GM12878 (cell line): ENCODE data around the gene SCGB2B2. TPM values are rescaled to one million over a fixed set of nuclear protein-coding genes. Genes with fewer than 3 reads are reported as not detected.

ENCODE experiments used
- ATAC-seq: fragments of 200-7000 bp; cut with Tn5 transposase; 3 replicates; pipeline ENCODE4 v1.9.1; 2020; ENCODE audit warnings: mild to moderate bottlenecking, moderate library complexity
- BruUV-seq: library from RNA; stranded (reverse); fragments of 400-500 nt; replicated peaks from 2 replicates; lab custom pipeline; 2021; lab: Mats Ljungman, UMichigan
- CTCF ChIA-PET: fragments of 300-600 bp; sonication (Branson Sonifier 250); formaldehyde crosslinking; extraction: SDS; loops from one replicate; lab custom pipeline; 2021; ENCODE audit warnings: inconsistent platforms; lab: Yijun Ruan, JAX
- POLR2A ChIA-PET: fragments of 350-600 bp; formaldehyde crosslinking; extraction: SDS; loops from one replicate; lab custom pipeline; 2021; ENCODE audit warnings: inconsistent platforms; lab: Charles Lee
- RAD21 ChIA-PET: fragments of 300-600 bp; sonication (Branson Sonifier 250); formaldehyde crosslinking; loops from one replicate; lab custom pipeline; 2023; ENCODE audit warnings: antibody characterized with exemption; ENCODE audit not compliant: unreplicated experiment; lab: Charles Lee
- SMC1A ChIA-PET: fragments of 300-600 bp; sonication (Branson Sonifier 250); formaldehyde crosslinking; loops from one replicate; lab custom pipeline; 2023; ENCODE audit not compliant: unreplicated experiment, uncharacterized antibody; lab: Charles Lee
- DNase-seq: peaks from one replicate; pipeline ENCODE4 v3.0.0-alpha.2; 2011; ENCODE audit warnings: low read depth, low spot score
- FAIRE-seq: peaks from 3 replicates; lab custom pipeline; 2011; peaks lifted over from hg19 to GRCh38; lab: Jason Lieb, UNC
- H2AFZ ChIP-seq: 2 replicates; pipeline ENCODE4 v1.6.0; 2011; ENCODE audit warnings: low read depth, low read length, control low read depth; ENCODE audit not compliant: control insufficient read depth
- H3K27ac ChIP-seq: 2 replicates; pipeline ENCODE4 v1.5.1; 2011; ENCODE audit warnings: control low read depth; ENCODE audit not compliant: control insufficient read depth, insufficient read depth
- H3K27me3 ChIP-seq, 2 experiments: replicated peaks in 1 of 2; 2 replicates each; pipeline versions ENCODE4 v1.6.0 to v1.6.1; 2011; ENCODE audit warnings: low read length in 1 of 2; ENCODE audit not compliant: control insufficient read depth in 2 of 2, insufficient read depth in 2 of 2
- H3K36me3 ChIP-seq, 2 experiments: 2 replicates each; pipeline ENCODE4 v1.5.1; 2011; ENCODE audit warnings: low read length in 1 of 2; ENCODE audit not compliant: control insufficient read depth in 2 of 2, insufficient read depth in 2 of 2
- H3K4me1 ChIP-seq: 2 replicates; pipeline ENCODE4 v1.6.1; 2011; ENCODE audit warnings: mild to moderate bottlenecking, low read length, moderate library complexity, mixed read lengths; ENCODE audit not compliant: control insufficient read depth, insufficient read depth
- H3K4me2 ChIP-seq: 2 replicates; pipeline ENCODE4 v1.6.0; 2011; ENCODE audit warnings: control low read depth; ENCODE audit not compliant: control insufficient read depth, insufficient read depth
- H3K4me3 ChIP-seq: fragments of 200-600 bp; sonication (generic); 2 replicates; pipeline ENCODE4 v1.5.1; 2016
- H3K79me2 ChIP-seq: 2 replicates; pipeline ENCODE4 v1.6.0; 2011; ENCODE audit warnings: low read length; ENCODE audit not compliant: control insufficient read depth, insufficient read depth
- H3K9ac ChIP-seq: 2 replicates; pipeline ENCODE4 v1.8.0; 2011; ENCODE audit warnings: low read length, control low read depth, mixed read lengths; ENCODE audit not compliant: control insufficient read depth, insufficient read depth
- H3K9me3 ChIP-seq: replicated peaks from 3 replicates; pipeline ENCODE4 v1.5.1; 2011; ENCODE audit warnings: mild to moderate bottlenecking, low read length; ENCODE audit not compliant: control insufficient read depth, insufficient read depth
- H4K20me1 ChIP-seq: 2 replicates; pipeline ENCODE4 v1.6.0; 2011; ENCODE audit not compliant: control insufficient read depth, insufficient read depth
- CHD1 ChIP-seq: IDR thresholded peaks from 2 replicates; pipeline ENCODE4 v1.6.1; 2012; ENCODE audit warnings: low read depth, low read length, improper control_type of control experiment
- EGR1 ChIP-seq, 2 experiments: IDR thresholded peaks; 1 replicate in 1 of 2; 2 replicates in 1 of 2; pipeline ENCODE4 v1.6.1; 2011 to 2012; ENCODE audit warnings: low read depth in 2 of 2, low read length in 2 of 2, borderline replicate concordance in 1 of 2, mild to moderate bottlenecking in 1 of 2, moderate library complexity in 1 of 2
- FOXK2 ChIP-seq: fragments of 450-650 bp; IDR thresholded peaks from 2 replicates; pipeline ENCODE4 v1.6.1; 2017; ENCODE audit warnings: mild to moderate bottlenecking, moderate library complexity
- IKZF2 ChIP-seq, 2 experiments: fragments of 450-650 bp; IDR thresholded peaks; 2 replicates each; pipeline ENCODE4 v1.6.1; 2017; ENCODE audit warnings: mild to moderate bottlenecking in 2 of 2, moderate library complexity in 2 of 2
- IRF5 ChIP-seq: fragments of 450-650 bp; IDR thresholded peaks from 2 replicates; pipeline ENCODE4 v1.6.1; 2017; ENCODE audit warnings: borderline replicate concordance
- JUND ChIP-seq: IDR thresholded peaks from 2 replicates; pipeline ENCODE4 v1.6.1; 2012; ENCODE audit warnings: low read depth, mild to moderate bottlenecking, low read length, improper control_type of control experiment, moderate library complexity
- MEF2B ChIP-seq: fragments of 450-650 bp; IDR thresholded peaks from 2 replicates; pipeline ENCODE4 v1.6.1; 2018; ENCODE audit warnings: mild to moderate bottlenecking, moderate library complexity; ENCODE audit not compliant: partially characterized antibody, poor library complexity, severe bottlenecking
- MYB ChIP-seq: fragments of 150-350 bp; IDR thresholded peaks from 2 replicates; pipeline ENCODE4 v1.6.1; 2014; ENCODE audit warnings: mild to moderate bottlenecking, low read depth, low read length, borderline replicate concordance
- MYC ChIP-seq: IDR thresholded peaks from 2 replicates; pipeline ENCODE4 v1.6.1; 2011; ENCODE audit warnings: mild to moderate bottlenecking, low read length, moderate library complexity, inconsistent platforms; ENCODE audit not compliant: insufficient read depth, insufficient replicate concordance, insufficient read length, severe bottlenecking
- NFYA ChIP-seq: IDR thresholded peaks from 2 replicates; pipeline ENCODE4 v1.6.1; 2011; ENCODE audit warnings: low read depth, mild to moderate bottlenecking, low read length, improper control_type of control experiment, borderline replicate concordance
- PAX5 ChIP-seq: IDR thresholded peaks from 2 replicates; pipeline ENCODE4 v1.6.1; 2011; ENCODE audit warnings: low read depth, low read length, borderline replicate concordance
- PML ChIP-seq: IDR thresholded peaks from 2 replicates; pipeline ENCODE4 v1.6.1; 2012; ENCODE audit warnings: low read length, inconsistent platforms
- RUNX3 ChIP-seq: IDR thresholded peaks from 2 replicates; pipeline ENCODE4 v1.6.1; 2012; ENCODE audit warnings: low read length, inconsistent platforms
- ZNF687 ChIP-seq: fragments of 450-650 bp; IDR thresholded peaks from 2 replicates; pipeline ENCODE4 v1.6.1; 2017; ENCODE audit warnings: mild to moderate bottlenecking, moderate library complexity
- WGBS: methylation state at CpG from one replicate; pipeline ENCODE4 v1.1.6; 2016; ENCODE audit warnings: low lambda C conversion rate; ENCODE audit not compliant: insufficient replicate concordance, insufficient coverage; ENCODE audit errors: missing lambda C conversion rate; 5-methylcytosine and 5-hydroxymethylcytosine counted together
- in situ Hi-C: fragments of 300-500 bp; cut with MboI; formaldehyde crosslinking; loops from 9 replicates; pipeline ENCODE4 v1.14.3; 2018; ENCODE audit warnings: mixed read lengths
- intact Hi-C: fragments of 100-400 bp; cut with micrococcal nuclease; formaldehyde crosslinking; loops from one replicate; pipeline ENCODE4 v1.14.2; 2022; ENCODE audit not compliant: unreplicated experiment
- polyA plus RNA-seq, 11 experiments: library from polyadenylated mRNA; depleted of rRNA in 4 of 11; unstranded in 6 of 11; stranded (reverse) in 5 of 11; fragments of >200 nt; fragmentation: Nextera tagmentation in 4 of 11; fragmentation: Illumina TruSeq in 1 of 11; extraction: Ambion mirVana in 4 of 11; extraction: Trizol in 1 of 11; gene quantifications; 1 replicate in 1 of 11; 2 replicates in 10 of 11; pipeline versions ENCODE4 v1.2.1 to v1.2.3, GENCODE V29; 2011 to 2016; ENCODE audit warnings: inconsistent platforms in 2 of 11, missing spikeins in 2 of 11, low read depth in 1 of 11
- total RNA-seq, 4 experiments: library from RNA; depleted of rRNA in 3 of 4; stranded (reverse); fragments of >200 nt in 3 of 4; fragmentation: Illumina TruSeq in 1 of 4; extraction: Trizol in 1 of 4; gene quantifications; 2 replicates each; pipeline versions ENCODE4 v1.2.1 to v1.2.3, GENCODE V29; 2013 to 2021

The SCGB2B2 gene
- total and polyA plus RNA-seq, 10 of the 15 experiments (the other 5 are each of a cell fraction or from before 2014, with no cell fraction given): 0.06 to 0.35 (median 0.21) TPM; not detected in 6

GRCh38 chr19:34707661-34708060 is 30.7 kb upstream of the SCGB2B2 start (continued):
- TF ChIP-seq ZNF687 (no peak), RUNX3 (no peak)

- no peak for DNase-seq
- Histone ChIP-seq H3K9ac (no peak overlapping the region), H4K20me1 (no peaks in the 10 kb centered on the region), H3K27me3 (no peaks in the 10 kb centered on the region), H3K9me3 (no peaks in the 10 kb centered on the region), H3K79me2 (no peaks in the 10 kb centered on the region), H3K4me1 (no peaks in the 10 kb centered on the region), H2AFZ (no peak overlapping the region), H3K36me3 (no peaks in the 10 kb centered on the region), H3K4me2 (no peak overlapping the region), H3K4me3 (no peak overlapping the region), H3K27ac (no peak overlapping the region)
- ATAC-seq: no peak
- in situ Hi-C loops (no loop called here), intact Hi-C loops (no loop called here)
- no peak for FAIRE-seq
- no TSS peak for BruUV-seq
- no peak for TF ChIP-seq FOXK2
- no peak for TF ChIP-seq NFYA
- no peak for TF ChIP-seq PAX5
- TF ChIP-seq IKZF2 (IDR thresholded peaks at IDR 0.05): no peak
- TF ChIP-seq MEF2B: no peak
- TF ChIP-seq IRF5: no peak
- no peak for TF ChIP-seq CHD1
- TF ChIP-seq EGR1 (IDR thresholded peaks at IDR 0.05; ENCODE audit: borderline replicate concordance in 1 of 2, low read depth in 2 of 2, low read length in 2 of 2): no peak
- TF ChIP-seq JUND: no peak
- no peak for TF ChIP-seq MYB
- no peak for TF ChIP-seq MYC
- no peak for TF ChIP-seq PML
- ChIA-PET POLR2A (no interaction called here), CTCF (no interaction called here), SMC1A (no interaction called here), RAD21 (no interaction called here)
- WGBS: 17% methylated on average over 2 of the region's 2 CpGs
These were observed 15.6 kb upstream of the SCGB2B2 start for GRCh38 chr19:34692549-34692948.
